GM21529 (cell line): ENCODE measurements around the gene SLC4A11.

ENCODE experiments used
- ATAC-seq: cut with Tn5 transposase; IDR thresholded peaks from one replicate; pipeline ENCODE4 v1.9.1; 2021; ENCODE audit not compliant: unreplicated experiment

The SLC4A11 gene

DNA sequence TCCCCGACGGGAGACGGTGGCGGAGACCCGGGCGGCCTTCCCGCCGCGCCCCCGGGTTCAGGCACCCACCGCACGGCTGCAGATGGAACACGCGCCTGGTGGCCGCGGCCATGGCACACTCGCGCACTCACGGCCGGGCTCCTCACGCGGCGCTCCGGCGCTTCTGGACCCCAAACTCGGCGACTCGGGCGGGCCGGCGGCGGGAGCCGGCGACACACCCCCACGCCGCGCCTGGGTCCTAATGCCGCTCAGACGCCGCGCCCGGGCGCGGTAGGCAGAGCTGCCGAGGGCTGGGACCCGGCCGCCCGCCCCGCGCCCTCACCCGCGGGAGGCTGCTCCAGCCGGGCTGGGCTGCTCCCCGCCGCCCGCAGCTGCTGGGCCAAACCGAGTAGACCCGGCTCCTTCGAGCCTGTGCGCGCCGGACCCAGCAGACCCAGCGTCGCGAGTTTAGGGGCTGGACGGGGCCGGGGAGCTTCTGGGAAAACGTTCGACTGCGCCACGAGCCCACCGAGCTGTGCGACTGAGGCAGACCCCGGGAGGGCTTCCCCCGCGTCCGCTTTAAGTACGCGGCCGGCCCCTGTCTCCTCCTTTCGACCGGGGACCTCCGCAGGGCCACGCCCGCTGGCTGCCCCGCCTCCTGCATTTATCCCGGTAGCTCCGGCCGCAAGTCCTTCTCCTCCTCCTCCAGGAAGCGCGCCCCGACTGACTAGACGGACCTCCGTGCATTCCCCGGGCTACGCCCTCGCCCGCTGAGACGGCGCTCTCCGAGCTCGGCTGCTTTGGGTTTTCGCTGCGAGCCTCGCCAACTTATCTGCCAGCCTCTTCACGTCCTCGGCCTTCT is at the start of gene SLC4A11:
Gene SLC4A11, minus strand, starts transcription at position 165 of the 841 bp plus-strand sequence. Its CDS starts 53 bp downstream, at position 112.
- no peak for ATAC-seq

DNA sequence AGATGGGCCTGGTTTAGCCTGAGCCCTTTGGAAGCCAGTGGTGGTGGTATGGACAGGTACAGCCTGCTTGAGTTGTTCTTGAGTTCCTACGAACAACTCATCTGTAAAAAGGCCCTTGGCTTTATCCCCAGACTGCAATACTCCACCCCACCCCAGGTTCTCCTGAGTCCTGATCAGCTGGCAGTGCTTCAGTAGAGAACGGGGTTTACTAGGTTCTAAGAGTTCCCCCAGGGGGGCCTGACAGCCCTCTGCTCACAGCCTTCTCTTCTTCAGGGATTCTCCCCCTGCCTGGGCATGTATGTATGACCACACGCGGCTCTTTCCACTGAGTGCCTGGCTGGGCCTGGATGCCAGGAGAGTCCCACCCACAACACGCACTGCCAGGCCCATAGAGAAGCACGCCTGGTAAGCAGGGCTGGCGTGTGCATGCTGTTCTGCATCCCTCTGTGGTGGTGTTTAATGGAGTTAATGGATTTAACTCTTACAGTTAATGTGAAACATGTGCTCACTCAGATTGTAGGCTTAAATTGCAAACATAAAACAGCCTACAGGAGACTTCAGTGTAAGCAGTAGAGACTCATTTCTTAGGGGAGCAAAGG is 44.3 kb upstream of the SLC4A11 start:
- ATAC-seq = no peak

DNA sequence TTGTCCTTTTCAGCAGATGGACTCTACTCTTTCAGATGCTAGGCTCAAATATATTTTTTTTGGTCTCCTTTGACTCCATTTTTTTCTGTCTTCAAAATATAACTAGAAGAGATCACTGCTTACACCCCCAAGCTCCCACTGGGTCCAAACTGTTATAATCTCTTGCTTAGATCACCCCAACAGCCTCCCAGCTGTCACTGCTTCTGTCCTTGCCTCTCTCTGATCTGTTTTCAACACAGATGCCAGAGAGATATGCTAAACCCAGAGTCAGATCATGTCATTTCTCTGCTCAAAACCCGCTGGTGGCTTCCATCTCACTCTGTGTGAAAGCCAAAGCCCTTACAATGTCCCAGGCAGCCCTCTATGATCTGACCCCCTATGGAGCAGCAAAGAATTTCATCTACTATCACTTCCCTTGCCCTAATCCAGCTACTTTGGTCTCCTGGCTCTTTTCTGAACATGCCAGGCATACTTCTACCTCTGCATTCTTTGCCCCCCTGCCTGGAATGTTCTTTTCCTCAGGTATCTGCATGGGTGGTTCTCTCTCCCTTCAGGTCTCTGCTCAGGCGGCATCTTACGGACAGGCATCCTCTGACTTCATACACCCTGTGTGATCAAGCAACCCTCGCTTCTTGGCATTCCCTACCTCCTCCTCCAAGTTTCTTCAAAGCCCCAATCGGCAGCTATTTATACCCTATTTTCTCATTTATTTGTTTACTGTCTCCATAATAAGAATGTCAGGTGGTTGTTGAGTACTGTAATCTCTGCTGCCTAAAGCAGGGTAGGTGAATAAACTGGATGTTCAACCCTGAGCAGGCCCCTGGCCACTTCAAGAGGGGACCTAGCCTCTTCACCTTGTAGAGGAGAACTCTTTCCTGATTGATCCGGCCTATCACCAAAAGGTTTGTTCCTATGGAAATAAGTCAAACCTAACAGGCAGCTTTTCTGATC is 43.6 kb upstream of the SLC4A11 start:
- no peak for ATAC-seq

DNA sequence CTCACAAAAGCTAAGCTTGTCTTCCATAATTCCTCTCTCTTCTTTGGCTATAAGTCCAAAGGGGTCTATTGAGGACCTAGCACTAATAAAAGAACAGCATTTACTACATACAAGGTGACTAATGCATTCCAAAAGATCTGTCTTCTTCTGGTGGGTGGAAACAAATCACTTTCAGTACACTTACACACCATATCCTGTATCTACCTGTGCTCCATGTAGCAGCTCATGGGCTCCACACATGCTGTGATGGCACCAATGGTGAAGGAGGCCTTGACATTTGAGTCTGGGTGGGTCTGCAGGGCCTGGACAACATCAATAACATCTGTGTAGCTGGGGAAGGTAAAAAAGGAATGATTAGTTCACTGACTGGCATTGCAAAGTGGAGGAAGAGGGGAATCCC is 42.4 kb upstream of the SLC4A11 start:
- no peak for ATAC-seq

DNA sequence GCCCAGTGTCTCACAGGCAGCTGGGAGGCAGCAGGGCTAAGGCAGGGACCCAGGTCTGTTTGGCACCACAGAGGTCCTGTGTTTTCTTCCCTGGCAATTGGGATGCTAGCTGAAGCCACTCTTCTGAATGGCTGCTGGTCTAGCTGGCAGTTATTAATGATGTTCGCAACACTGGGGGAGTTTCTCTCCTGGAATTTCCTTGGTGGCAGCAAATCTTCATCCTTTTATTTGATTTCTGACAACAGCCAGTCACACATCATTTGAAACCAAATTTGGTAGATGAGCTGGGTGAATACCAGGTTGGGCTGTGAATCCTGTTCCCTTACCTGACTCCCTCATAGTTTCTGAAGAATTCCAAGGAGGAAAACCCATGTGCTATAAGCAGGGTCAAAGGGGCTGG is 40.8 kb upstream of the SLC4A11 start:
- no peak for ATAC-seq

DNA sequence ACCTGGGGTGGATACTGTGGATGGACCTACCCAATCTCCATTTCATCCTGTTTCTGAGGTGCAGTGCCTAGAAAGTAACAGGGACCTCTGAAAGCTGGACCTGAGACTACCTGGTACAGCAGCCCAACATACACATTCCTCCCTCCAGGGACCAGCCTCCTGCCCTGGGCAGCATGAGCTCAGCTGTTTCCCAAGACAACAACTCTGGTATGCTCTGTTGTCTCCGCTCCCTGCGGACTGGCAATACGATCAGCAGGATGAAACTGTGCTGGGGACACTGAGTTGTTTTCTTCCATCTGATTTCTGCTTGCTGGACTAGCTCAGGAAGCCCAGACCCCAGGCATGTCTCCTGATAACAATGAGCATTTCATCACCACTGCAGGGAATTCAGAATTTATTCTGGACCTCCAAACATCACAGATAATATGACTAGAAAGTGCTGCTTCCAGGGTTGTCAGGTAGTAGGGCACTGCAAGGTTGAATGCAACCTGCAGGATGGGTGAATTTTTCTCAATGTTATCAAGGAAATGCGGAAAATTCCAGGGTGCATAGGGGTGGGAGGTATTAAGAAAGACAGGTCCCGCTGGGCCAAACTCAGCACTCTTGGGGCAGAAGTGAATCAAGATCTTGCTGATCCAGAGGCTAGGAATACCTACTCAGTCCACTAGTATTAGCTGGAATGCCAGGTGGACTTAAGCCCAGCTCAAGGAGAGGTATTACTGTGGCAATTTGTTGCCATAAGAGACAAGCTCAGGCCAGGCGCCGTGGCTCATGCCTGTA is 38.9 kb upstream of the SLC4A11 start:
- no peak for ATAC-seq

DNA sequence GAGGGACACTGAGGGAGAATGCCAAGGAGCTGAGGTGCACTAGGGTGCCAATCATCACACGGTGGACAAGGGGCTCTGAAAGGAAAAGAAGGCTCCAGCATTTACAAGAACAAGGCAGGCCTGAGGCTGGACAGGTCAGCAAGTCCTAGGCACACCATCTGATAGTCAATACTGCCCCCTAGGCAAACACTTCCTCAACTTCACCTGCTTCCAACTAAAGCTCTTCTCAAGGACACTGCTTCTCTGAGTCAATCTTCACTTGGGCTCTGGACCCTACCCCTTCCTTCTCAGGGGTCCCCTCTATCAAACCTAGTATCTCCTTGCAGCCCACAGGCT is 37.7 kb upstream of the SLC4A11 start:
- ATAC-seq = no peak

DNA sequence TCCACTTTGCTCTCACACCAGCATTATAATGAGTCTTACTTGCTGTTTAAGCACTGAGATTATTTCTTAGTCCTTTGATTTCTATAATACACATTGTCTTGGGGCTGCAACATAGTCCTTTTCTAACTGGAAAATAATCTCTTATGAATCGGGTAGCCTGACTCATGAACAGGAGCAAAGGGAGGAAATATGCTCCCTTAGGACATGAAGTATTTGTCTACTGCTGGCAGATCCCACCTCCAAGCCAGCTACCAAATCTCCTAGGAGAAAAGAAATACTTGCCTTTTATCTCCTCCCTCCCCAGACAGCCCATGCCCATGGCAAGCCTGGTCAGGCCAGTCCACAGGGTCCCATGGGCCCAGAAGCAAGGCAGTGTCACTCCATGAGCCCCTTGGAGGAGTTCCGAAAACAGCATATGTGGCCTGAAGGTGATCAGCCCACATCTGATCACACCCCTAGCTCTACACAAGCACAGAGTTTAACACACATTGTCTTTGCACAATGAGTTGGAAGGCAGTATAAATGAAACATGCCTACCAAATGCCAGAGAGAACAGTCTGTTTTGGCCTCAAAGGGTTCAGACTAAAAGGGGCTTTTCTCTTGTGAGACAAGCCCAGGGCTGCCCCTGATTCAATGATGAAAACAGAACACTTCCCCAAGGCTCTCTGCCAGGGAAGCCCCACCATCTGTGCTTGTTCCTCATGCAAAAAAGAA is 37.1 kb upstream of the SLC4A11 start:
- ATAC-seq = no peak

DNA sequence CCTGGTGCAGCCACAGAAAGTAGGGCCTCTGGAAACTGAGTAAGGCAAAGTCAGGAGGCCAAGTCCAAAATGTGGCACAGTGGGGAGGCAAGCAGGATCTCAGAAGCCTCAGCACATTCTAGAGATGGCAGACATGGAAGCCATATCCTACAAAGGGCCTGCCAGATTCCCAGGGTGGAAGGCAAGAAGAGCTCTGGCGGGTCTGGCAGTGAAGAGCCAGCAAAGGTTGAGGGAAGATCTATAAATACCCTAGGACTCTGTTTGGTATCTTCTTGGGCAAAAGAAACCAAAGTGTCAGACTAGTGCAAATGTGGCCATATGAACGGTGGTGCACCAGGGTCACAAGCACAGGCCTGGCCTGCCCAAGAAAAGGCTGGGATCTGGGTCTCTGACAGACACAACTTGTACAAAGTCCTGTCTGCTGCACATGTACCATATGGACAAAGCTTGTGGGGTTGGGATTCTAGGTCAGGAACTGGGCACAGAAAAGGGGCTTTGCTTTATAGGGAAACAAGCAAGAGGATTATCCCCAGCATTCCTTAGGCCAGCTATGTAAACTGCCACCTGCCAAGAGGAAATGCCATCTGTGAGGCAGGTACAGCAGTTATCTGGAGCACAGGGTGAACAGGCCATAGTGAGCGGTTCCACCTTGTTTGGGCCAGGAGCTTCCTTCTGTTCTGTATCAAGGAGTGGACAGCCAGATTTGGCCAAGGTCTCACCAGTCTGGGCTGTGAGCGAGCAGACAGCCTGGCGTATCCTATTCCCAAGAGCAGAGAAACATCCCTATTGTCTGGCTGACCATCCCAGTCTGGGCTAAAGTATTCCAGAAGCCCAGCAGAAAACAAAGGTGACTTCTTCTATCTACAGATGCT is 36.3 kb upstream of the SLC4A11 start:
- ATAC-seq = no peak

DNA sequence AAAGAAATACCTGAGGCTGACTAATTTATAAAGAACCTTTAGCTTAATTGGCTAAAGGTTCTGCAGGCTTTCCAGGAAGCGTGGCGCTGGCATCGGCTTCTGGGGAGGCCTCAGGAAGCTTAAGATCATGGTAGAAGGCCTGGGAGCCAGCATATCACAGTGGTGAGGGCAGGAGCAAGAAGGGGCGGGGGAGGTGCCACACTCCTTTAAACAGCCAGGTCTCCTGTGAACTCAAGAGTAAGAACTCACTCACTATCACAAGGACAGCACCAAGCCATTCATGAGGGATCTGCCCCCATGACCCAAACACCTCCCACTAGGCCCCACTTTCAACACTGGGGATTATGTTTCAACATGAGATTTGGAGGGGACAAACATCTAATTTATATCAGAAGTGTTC is 34.4 kb upstream of the SLC4A11 start:
- no peak for ATAC-seq

DNA sequence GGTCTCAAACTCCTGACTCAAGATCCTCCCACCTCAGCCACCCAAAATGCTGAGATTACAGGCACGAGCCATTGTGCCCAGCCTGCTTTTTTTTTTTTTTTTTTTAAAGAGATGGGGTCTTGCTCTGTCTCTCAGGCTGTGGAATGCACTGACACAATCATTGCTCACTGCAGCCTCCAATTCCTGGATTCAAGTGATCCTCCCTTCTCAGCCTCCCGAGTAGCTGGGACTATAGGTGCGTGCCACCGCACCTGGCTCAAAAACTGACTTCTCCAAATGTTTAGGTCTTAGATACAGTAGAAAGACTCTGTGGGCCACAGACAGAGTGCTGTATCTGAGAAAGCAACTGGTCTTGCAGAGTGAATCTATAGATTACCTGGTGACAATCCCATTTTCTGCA is 31.1 kb upstream of the SLC4A11 start:
- ATAC-seq = no peak

DNA sequence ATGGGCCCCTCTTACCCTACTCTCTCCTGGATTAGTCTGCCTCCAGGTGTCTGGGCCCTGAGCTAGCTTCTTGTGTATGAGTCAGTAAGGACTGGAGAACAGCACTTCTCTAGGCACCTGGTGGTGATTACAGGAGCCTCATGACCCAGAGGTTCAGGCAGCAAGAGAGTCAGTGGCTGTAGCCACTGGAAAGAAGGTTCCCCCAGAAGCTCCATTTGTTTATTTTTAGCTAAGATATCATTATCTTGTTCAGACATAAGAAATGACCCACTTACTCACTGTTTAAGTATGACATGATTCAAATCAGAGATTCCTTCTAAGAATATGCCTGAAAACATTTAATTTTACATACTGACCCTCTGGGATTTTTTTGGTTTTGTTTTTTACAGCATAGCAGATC is 23.6 kb upstream of the SLC4A11 start:
- ATAC-seq = no peak

DNA sequence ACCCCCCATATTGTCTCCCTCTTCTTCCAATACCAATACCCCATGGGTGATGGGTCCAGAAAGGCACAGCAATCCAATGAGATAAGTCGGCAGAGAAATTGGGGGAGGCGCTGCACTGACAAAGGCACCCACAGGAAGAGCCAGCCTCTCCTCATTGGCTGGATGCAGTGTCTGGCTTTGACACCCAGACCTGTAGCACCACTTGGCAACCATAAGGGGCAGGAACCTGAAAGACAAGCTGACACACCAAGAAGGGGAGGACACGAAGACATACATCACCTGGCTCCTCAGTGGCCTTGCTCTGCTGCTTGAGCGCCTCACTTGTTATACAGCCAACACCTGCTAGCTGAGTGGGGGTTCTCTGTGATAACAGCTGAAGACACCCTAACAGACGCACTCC is 19.4 kb upstream of the SLC4A11 start:
- ATAC-seq = no peak

DNA sequence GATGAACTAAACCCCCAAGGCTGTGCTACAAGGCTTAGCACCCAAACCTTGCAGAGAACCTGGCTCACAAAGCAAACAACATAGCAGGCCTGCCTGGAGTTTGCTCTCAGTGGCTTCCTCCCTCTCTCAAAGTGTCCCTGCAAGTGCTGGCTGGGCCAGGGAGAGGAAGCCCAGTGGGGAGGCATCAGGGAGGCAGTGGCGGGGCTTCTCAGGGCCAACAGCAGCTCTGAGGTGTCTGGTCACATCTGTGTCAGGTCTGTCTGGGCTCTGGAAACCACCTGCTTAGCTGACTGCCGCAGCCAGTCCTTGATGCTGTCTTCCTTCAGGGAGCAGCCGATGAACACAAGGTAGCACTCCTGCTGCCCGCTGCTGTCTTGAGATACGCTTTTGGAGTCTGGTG is 16.7 kb upstream of the SLC4A11 start:
- no peak for ATAC-seq

DNA sequence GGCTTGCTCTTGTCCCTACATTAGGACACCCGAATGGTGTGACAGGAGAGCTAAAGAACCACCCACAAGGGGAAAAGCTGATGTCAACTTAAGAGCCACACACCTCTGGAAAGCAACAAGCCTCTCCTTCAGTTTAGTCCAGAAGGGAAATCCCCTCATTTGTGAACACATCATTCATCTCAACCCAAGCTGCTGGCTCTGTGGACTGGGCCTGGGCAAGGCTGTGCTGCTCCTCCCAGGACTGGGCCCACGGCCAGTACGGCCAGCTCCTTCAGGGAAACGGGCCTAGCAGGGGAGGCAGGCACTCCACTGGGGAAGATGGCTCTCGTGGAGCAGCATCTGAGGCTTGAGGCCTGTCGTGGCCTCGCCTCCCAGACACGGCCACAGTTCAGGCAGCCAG is 12.8 kb upstream of the SLC4A11 start:
- no peak for ATAC-seq

DNA sequence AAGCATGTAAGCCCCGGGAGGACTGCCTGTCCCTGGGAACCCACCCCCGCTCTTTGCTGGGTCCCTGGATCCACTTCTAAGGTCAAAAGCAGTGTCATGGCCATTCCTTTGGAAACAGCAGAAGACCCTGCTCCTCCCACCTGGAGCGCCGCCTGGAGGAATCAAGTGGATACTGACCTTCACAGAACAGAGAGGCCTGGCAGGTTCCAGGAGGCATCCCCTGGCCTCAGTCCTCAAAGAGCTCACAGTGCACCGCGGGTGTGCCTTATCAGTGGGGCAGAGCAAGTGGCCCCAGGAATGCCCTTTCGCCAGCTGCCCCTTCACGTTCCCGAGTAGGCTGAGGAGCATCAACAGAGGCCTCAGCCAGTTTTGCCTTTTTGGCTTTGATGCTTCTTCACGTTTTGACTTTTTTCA is 11.1 kb upstream of the SLC4A11 start:
- no peak for ATAC-seq

DNA sequence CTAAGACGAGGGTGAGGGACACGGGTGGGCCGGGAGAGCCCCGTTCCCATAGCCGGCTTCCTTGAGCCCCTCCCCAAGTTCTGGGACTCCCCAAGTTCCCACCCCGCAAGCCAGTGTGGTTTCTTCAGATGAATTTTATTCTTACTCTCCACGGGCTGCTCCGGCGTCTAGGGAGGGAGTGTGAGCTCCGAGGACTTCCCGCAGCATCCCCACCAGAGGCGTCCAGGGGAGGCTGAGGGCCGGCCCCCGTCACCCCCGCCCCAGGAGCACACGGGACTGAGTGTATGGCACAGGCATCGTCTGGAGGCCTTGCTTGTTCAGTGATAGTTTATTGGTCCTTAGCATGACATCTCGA is 10.0 kb upstream of the SLC4A11 start:
- no peak for ATAC-seq

DNA sequence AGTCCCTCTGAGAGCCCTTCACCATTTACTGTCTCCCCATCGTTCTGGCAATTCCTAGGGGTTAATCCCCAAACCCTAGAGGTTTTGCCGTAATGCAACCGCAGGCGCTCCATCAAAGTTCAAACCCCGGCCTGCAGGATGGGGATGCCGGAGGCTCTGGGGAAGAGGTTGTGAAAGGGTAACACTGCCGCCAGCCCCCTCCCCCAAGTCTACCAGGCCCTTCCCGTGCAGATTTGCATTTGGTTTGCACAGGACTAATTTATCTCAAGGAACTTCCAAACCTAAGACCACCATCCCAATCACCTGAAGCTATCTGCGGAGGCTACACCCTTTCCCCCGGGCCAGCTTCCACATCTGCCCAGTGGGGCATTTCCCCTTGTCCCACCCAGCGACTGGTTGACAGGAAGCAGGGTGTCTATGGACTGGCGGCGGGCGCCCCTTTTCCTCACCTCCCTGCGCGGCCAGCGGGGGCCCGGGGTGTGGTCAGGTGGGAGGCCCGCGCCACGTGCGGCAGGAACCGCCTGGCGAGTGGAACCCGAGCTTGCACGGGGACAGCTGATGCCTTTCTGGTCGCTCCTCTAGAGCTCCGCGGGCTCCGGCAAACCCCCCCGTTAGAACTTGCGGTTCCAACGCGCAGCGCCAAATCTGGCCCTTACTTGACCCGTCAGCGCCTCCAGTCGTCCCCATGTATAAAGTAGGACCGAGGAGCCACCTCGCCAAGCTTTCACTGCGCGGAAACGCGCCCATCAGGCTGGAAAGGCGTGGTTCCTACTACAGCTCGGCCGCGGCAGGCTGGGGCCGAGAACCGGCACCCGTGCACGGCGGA is 9.4 kb upstream of the SLC4A11 start:
- no peak for ATAC-seq

DNA sequence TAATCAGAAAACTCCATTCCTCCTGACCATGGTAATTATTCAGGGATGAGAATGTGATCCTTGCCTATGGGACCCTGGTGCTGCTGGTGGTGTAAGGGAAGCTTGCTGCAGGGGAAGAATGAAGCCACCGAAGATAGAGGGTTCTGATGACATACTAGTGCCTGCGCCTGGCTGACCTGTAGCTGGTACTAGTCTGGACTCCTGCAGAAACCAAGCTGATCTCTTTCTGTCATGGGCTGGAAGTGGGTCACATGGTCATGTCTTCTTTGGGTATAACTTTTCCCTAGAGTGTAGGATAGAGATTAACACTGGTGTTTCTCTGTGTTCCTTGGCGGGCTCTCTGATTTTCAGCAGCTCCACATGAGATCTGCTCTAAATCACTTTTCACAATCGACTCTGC is 8.6 kb upstream of the SLC4A11 start:
- ATAC-seq = no peak
